Cardiac fibroblast (primary cell): Measurements from ENCODE around the gene KRT14.
"Not testable (repeated sequence)": the region's sequence is repeated elsewhere in the genome, so short reads cannot be mapped to it uniquely, and the experiment has no call there.

Experiments used
- DNase-seq, 2 donors: peaks; one replicate each; pipeline versions ENCODE4 v3.0.0 to v3.0.0-alpha.2; 2010; ENCODE audit warnings: low read depth in 2 of 2
- H3K4me3 ChIP-seq, 2 donors: replicated peaks in 1 of 2; 1 replicate in 1 of 2; 2 replicates in 1 of 2; pipeline ENCODE4 v1.5.1; 2011; ENCODE audit warnings: low read depth in 2 of 2, low read length in 2 of 2, mild to moderate bottlenecking in 2 of 2, moderate library complexity in 1 of 2
- CTCF ChIP-seq: IDR thresholded peaks from one replicate; pipeline ENCODE4 v1.5.1; 2011; ENCODE audit warnings: low read depth, mild to moderate bottlenecking, low read length, inconsistent platforms

KRT14 gene

GRCh38 chr17:41581366-41582060 is 5.2 kb downstream of the KRT14 start:
- H3K4me3 ChIP-seq: no peak overlapping the region
- DNase-seq: no peak
- no peak for TF ChIP-seq CTCF

- no peak for DNase-seq
- no peak overlapping the region for H3K4me3 ChIP-seq
- no peak for TF ChIP-seq CTCF
These were observed 5.9 kb downstream of the KRT14 start for GRCh38 chr17:41580687-41581365.

GRCh38 chr17:41580244-41580575 is 6.5 kb downstream of the KRT14 start:
- no peak for TF ChIP-seq CTCF
- no peak for DNase-seq
- no peak overlapping the region for H3K4me3 ChIP-seq

GRCh38 chr17:41579484-41580243 is 7.0 kb downstream of the KRT14 start:
- no peak overlapping the region for H3K4me3 ChIP-seq
- peak; percentile 76 to 85 for DNase-seq
- peak; percentile 94 for TF ChIP-seq CTCF

GRCh38 chr17:41578971-41579370 is 7.7 kb downstream of the KRT14 start:
- no peak overlapping the region for H3K4me3 ChIP-seq
- DNase-seq: no peak
- TF ChIP-seq CTCF: no peak

- no peak for DNase-seq
- no peak overlapping the region for H3K4me3 ChIP-seq
- TF ChIP-seq CTCF: no peak
These were observed 8.2 kb downstream of the KRT14 start for GRCh38 chr17:41578538-41578937.

GRCh38 chr17:41576740-41577139 is 10.0 kb downstream of the KRT14 start:
- not testable (repeated sequence) for H3K4me3 ChIP-seq, DNase-seq
